LNCAP (cell line): ENCODE data around the gene DPP7.

Experiments used
- TF ChIP-seq, protein P1 (sequence below): fragments of 450-650 bp; IDR thresholded peaks from 2 replicates; pipeline ENCODE4 v1.5.1; 2017; ENCODE audit warnings: mild to moderate bottlenecking

Gene DPP7

DNA sequence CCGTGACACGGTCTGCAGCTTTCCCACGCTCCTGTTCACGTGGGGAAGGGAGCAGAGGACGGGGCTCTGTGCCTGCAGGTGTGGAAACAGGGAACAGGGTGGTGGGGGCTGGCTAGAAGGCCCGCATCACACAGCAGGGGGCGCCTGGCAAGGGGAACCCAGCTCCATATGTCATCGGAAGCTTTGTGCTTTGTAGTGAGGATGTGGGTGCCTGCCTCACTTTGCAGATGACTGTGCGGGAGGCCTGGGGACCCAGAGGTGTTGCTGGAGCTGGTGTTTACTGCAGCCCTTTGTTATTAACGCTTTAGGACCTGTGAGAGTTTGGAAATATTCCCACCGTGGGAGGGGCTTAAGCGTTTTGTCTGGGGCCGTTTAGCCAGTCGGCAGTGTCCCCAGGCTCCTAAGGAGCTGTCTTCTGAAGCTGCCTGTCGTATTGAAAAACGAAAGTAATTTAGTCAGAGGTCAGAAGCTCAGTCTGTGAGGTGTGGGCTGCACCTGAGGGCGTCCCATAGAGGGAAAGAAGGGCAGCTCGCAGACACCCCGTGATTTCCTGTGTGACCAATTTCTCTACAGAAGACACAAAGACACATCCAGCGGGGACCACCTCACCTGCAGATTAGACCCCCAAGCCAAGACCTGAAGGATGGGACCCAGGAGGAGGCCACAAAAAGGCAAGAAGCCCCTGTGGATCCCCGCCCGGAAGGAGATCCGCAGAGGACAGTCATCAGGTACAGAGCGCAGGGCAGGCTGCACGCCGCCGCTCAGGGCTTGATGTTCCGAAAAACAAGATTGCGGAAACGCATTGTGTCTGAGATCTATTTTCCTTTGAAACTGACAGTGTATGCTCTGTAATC is 18.6 kb downstream of the DPP7 start:
- TF ChIP-seq, protein P1, sequence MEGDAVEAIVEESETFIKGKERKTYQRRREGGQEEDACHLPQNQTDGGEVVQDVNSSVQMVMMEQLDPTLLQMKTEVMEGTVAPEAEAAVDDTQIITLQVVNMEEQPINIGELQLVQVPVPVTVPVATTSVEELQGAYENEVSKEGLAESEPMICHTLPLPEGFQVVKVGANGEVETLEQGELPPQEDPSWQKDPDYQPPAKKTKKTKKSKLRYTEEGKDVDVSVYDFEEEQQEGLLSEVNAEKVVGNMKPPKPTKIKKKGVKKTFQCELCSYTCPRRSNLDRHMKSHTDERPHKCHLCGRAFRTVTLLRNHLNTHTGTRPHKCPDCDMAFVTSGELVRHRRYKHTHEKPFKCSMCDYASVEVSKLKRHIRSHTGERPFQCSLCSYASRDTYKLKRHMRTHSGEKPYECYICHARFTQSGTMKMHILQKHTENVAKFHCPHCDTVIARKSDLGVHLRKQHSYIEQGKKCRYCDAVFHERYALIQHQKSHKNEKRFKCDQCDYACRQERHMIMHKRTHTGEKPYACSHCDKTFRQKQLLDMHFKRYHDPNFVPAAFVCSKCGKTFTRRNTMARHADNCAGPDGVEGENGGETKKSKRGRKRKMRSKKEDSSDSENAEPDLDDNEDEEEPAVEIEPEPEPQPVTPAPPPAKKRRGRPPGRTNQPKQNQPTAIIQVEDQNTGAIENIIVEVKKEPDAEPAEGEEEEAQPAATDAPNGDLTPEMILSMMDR, result no peak

GRCh38 chr9:137089232-137089947 is 25.1 kb downstream of the DPP7 start:
- TF ChIP-seq, protein P1, result no peak

GRCh38 chr9:137088121-137088520 is 26.4 kb downstream of the DPP7 start:
- TF ChIP-seq, protein P1, result no peak

GRCh38 chr9:137087409-137087925 is 27.1 kb downstream of the DPP7 start:
- TF ChIP-seq, protein P1, result no peak

DNA sequence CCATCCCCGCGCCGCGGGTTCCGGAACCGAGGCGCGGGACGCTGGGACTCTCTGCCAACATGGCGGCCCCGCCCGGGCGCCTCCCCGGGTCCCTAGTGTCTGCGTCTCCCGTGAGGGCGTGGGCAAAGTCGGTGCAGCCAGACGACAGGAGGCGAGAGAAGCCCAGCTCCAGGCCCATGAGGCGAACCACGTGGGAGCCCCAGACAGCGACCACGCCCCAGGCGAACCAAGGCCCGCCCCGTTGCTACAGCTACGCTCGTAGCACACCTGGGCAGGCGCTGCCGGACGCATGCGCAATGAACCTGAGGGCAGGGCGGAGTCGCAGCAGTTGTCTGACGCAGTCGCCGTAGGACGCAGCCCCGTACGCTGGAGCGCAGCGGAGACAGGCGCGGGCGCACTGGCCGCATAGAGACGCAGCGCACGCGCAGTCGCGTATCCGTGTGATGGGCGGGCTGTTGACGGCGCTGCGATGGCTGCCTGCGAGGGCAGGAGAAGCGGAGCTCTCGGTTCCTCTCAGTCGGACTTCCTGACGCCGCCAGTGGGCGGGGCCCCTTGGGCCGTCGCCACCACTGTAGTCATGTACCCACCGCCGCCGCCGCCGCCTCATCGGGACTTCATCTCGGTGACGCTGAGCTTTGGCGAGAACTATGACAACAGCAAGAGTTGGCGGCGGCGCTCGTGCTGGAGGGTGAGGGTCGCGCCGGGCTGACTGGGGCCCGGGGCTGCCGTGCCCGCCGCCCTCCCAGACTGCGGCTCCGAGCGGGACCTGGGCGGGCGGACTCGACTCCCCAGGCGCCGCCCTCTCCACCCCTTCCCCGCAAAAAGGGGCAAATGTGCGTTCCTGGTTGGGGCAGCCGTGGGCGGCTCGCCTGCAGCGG is 27.8 kb downstream of the DPP7 start, which contains the start of gene MAN1B1:
Gene MAN1B1 (plus strand): TSS at position 455 of the 878 bp plus-strand sequence. CDS start 15 bp downstream, at position 470.
- TF ChIP-seq, protein P1, result no peak

DNA sequence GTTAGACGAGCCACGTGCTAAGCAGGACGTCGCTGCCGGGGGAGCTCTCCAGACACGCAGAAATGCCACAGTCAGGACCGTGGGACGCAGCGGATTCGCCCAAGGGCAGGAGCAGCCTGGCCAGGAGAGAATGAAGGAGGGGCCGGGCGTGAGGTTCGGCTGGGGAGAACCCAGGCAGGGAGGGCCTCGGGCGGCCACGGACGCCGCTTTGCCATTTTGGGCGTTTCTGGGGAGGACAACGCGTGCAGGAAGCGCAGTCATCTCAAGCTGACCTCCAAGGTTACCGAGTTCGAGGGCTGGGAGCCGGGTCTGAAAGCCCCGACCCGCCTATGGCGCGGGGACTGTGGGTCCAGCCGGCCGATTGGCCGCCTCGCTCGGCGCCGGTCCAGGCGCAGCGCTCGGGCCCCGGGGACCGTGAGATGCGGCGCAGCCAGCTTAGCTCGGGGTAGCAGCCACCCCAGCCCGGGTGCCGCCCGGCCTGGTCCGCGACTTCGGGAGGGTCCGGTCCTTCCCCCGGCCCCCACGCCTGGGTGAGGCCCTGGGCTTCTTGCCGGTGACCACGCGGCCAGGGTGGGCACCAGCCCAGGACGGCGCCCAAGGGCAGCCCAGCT is 28.5 kb downstream of the DPP7 start:
- TF ChIP-seq, protein P1, result no peak
